ENCODE data around the gene DLG5. TPM values are rescaled to one million over a fixed set of nuclear protein-coding genes. Genes with fewer than 3 reads are reported as not detected.

DLG5 gene, protein sequence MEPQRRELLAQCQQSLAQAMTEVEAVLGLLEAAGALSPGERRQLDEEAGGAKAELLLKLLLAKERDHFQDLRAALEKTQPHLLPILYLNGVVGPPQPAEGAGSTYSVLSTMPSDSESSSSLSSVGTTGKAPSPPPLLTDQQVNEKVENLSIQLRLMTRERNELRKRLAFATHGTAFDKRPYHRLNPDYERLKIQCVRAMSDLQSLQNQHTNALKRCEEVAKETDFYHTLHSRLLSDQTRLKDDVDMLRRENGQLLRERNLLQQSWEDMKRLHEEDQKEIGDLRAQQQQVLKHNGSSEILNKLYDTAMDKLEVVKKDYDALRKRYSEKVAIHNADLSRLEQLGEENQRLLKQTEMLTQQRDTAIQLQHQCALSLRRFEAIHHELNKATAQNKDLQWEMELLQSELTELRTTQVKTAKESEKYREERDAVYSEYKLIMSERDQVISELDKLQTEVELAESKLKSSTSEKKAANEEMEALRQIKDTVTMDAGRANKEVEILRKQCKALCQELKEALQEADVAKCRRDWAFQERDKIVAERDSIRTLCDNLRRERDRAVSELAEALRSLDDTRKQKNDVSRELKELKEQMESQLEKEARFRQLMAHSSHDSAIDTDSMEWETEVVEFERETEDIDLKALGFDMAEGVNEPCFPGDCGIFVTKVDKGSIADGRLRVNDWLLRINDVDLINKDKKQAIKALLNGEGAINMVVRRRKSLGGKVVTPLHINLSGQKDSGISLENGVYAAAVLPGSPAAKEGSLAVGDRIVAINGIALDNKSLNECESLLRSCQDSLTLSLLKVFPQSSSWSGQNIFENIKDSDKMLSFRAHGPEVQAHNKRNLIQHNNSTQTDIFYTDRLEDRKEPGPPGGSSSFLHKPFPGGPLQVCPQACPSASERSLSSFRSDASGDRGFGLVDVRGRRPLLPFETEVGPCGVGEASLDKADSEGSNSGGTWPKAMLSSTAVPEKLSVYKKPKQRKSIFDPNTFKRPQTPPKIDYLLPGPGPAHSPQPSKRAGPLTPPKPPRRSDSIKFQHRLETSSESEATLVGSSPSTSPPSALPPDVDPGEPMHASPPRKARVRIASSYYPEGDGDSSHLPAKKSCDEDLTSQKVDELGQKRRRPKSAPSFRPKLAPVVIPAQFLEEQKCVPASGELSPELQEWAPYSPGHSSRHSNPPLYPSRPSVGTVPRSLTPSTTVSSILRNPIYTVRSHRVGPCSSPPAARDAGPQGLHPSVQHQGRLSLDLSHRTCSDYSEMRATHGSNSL (N-terminal part only)
- total RNA-seq (2022; extraction: Qiagen RNA extraction; ENCODE audit: low read depth), result 29.0 to 34.8 TPM (median 34.1 TPM) in 5 replicates

DNA sequence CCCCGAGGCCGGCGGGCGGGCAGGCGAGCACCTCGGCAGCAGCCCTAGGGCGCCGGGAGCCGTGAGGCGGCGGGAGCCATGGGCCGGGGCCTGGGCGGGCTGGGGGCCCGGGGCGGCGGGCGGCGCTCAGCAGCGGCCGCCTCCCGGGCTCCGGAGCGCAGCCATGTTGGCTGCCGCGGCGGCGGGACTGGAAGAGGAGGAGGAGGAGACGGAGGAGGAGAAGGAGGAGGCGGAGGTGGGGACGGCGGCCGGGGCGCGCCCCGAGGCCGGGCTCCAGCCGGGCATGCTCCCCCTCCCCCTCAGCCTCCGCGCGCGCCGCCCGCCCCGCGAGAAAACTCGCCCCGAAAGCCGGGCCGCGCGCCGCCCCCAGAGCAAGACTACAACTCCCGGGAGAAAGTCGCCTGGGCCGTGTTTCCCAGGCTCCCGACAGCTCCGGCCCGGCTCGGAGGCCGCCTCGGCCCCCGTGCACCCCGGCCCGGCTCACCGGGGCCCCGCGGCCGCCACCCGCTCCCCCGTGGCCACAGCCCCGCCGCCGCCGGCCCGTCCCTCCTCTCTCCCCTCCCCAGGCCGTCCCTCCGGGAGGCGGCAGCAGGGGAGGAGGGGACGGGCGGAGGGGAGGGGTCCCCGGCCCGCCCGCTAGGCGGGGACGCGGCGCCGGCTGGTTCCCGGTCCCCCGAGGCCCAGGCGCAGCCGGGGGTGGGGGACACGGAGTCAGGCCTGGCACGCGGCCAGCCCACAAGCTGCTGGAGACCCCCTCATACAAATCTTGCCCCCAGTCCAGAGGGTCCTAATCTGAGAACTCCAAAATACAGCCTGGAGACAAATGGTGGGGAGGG is at the start of gene DLG5:
TSS of gene DLG5 (minus strand) at position 190 of the 836 bp plus-strand sequence. CDS start 235 bp downstream, outside the sequence.

Other genes starting within 250 kb of the DLG5 start
- 13.5 to 15.9 TPM (median 14.5 TPM) in 5 replicates for gene POLR3A, start 102.8 kb upstream of the DLG5 start, total RNA-seq (2022; extraction: Qiagen RNA extraction; ENCODE audit: low read depth)
- 2,786 to 3,967 TPM (median 3,088 TPM) in 5 replicates for gene RPS24, start 107.1 kb upstream of the DLG5 start, total RNA-seq (2022; extraction: Qiagen RNA extraction; ENCODE audit: low read depth)

All from A549 treated with CpdA at 1 μM for 4 hours (cell line).